Thymus (tissue), 14 donors: ENCODE results near the gene ASB10. TPM values are rescaled to one million over a fixed set of nuclear protein-coding genes. Genes with fewer than 3 reads are reported as not detected.

Source experiments
- DNase-seq, 9 donors: peaks; one replicate each; pipeline ENCODE4 v3.0.0-alpha.2; 2013; ENCODE audit warnings: low spot score in 9 of 9, low read depth in 6 of 9, missing footprints in 1 of 9
- H3K27ac ChIP-seq, 2 donors: one replicate each; pipeline ENCODE4 v1.5.1; 2013; ENCODE audit warnings: control low read depth in 1 of 2, low read depth in 1 of 2, low read length in 1 of 2, mild to moderate bottlenecking in 1 of 2, moderate library complexity in 1 of 2
- H3K27me3 ChIP-seq, 2 donors: one replicate each; pipeline ENCODE4 v1.5.1; 2013; ENCODE audit warnings: low read length in 1 of 2; ENCODE audit not compliant: control insufficient read depth in 2 of 2, insufficient read depth in 1 of 2
- H3K36me3 ChIP-seq, 2 donors: one replicate each; pipeline ENCODE4 v1.5.1; 2013; ENCODE audit warnings: low read length in 1 of 2, mild to moderate bottlenecking in 1 of 2, moderate library complexity in 1 of 2; ENCODE audit not compliant: control insufficient read depth in 2 of 2, insufficient read depth in 2 of 2
- H3K4me1 ChIP-seq, 2 donors: one replicate each; pipeline ENCODE4 v1.5.1; 2013; ENCODE audit warnings: low read length in 2 of 2; ENCODE audit not compliant: control insufficient read depth in 2 of 2, insufficient read depth in 2 of 2
- H3K4me3 ChIP-seq, 2 donors: one replicate each; pipeline ENCODE4 v1.5.1; 2013; ENCODE audit warnings: low read length in 2 of 2, control low read depth in 1 of 2, mild to moderate bottlenecking in 1 of 2
- H3K9me3 ChIP-seq, 2 donors: one replicate each; pipeline ENCODE4 v1.5.1; 2013; ENCODE audit warnings: low read length in 1 of 2, mild to moderate bottlenecking in 1 of 2; ENCODE audit not compliant: control insufficient read depth in 2 of 2, insufficient read depth in 1 of 2
- WGBS: extraction: QIAGEN DNeasy Blood & Tissue Kit; methylation state at CpG from one replicate; pipeline ENCODE4 v1.1.7; 2013; 5-methylcytosine and 5-hydroxymethylcytosine counted together
- long read RNA-seq, 10 donors: transcript quantifications; one replicate each; lab custom pipeline, GENCODE V29; 2026
- polyA plus RNA-seq: library from polyadenylated mRNA; stranded (reverse); fragments of 200-250 nt; gene quantifications from one replicate; pipeline ENCODE4 v1.2.3, GENCODE V29; 2013
- total RNA-seq: library from RNA; stranded (reverse); fragments of 120-200 nt; gene quantifications from one replicate; pipeline ENCODE4 v1.2.4, GENCODE V29; 2013
- donor health status: healthy.

ASB10 gene, protein sequence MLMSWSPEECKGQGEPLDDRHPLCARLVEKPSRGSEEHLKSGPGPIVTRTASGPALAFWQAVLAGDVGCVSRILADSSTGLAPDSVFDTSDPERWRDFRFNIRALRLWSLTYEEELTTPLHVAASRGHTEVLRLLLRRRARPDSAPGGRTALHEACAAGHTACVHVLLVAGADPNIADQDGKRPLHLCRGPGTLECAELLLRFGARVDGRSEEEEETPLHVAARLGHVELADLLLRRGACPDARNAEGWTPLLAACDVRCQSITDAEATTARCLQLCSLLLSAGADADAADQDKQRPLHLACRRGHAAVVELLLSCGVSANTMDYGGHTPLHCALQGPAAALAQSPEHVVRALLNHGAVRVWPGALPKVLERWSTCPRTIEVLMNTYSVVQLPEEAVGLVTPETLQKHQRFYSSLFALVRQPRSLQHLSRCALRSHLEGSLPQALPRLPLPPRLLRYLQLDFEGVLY
- total RNA-seq = not detected
- 0.05 TPM for polyA plus RNA-seq
- long read RNA-seq, donor 1 = 0 reads
- long read RNA-seq, donor 2 = 0 reads
- long read RNA-seq, donor 3 = 0 reads
- long read RNA-seq, donor 4 = 0 reads
- long read RNA-seq, donor 5 = 0 reads
- long read RNA-seq, donor 6 = 0 reads
- long read RNA-seq, donor 7 = 0 reads
- long read RNA-seq, donor 8 = 0 reads
- long read RNA-seq, donor 9 = 0 reads
- long read RNA-seq, donor 10 = 0 reads

DNA sequence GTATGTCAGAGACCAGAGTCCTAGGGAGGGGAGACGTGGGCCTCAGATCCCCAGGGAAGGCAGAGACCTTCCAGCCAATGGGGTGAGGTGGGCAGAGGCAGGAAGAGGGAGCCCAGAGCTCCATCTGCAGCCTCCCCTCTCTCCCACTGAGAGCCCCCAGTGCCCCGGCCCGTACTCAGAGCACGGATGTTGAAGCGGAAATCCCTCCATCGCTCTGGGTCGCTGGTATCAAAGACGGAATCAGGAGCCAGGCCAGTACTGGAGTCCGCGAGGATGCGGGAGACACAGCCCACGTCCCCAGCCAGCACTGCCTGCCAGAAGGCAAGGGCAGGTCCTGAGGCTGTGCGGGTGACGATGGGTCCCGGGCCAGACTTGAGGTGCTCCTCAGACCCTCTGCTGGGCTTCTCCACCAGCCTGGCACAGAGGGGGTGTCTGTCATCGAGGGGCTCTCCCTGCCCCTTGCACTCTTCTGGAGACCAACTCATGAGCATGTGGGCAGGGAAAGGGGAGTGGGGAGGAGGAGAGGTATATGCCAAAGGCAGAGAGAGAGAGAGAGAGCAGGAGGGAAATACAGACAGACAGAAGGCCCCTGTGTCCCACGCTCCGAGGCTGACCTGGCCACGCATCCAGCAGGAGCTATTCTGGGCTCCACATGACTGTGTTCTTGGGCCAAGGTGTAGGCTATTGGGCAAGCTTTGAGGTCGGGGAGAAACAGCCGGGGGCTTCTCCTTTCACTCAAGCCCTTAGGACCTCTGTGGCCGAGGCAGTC, at the start of gene ASB10:
Gene ASB10, minus strand, starts transcription at position 611 of the 769 bp plus-strand sequence. Its CDS starts 120 bp downstream, at position 491.
- Histone ChIP-seq H3K27me3 (peaks cover 0 to 28% of the 10 kb centered on the region in 2 donors), H3K27ac (no peak within 1 kb of the TSS), H3K4me3 (no peak within 1 kb of the TSS), H3K4me1 (no peaks in the 10 kb centered on the region), H3K9me3 (no peaks in the 10 kb centered on the region), H3K36me3 (no peaks in the 10 kb centered on the region)
- no peak for DNase-seq
- WGBS = 92% methylated on average over 22 of the region's 22 CpGs

DNA sequence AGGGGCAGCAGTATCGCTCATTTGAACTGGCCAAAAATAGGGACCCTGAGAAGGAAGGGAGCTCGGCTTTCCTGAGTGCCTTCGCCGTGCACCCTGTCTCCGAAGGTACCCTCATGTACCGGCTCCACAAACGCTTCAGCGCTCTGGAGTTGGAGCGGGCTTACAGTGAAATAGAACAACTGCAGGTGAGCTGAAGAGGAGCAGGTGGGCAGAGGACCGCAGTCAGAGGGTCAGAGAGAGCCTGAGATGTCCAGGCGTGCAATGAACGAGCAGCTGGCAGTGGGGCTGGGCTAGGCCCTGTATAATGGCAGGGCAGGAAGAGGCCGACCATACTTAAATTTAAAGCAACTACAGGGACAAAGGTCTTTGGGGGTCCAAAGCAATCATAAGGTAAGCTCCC, 49.4 kb upstream of the ASB10 start:
- H3K36me3 ChIP-seq = peaks cover 42 to 53% of the 10 kb centered on the region in 2 donors
- no peak for DNase-seq
- WGBS = 96% methylated on average over 13 of the region's 13 CpGs

DNA sequence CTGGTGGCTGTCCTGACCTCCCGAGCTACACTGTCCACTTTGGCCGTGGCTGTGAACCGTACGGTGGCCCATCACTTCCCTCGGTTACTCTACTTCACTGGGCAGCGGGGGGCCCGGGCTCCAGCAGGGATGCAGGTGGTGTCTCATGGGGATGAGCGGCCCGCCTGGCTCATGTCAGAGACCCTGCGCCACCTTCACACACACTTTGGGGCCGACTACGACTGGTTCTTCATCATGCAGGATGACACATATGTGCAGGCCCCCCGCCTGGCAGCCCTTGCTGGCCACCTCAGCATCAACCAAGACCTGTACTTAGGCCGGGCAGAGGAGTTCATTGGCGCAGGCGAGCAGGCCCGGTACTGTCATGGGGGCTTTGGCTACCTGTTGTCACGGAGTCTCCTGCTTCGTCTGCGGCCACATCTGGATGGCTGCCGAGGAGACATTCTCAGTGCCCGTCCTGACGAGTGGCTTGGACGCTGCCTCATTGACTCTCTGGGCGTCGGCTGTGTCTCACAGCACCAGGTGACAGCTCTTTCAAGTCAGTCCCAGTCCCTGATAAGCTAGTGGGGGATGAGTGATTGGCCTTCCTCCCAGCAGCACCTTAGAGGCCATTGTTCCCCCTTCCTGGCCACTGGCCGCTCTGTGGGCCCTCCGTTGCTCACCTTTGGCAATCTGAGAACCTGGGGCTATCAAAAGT, 48.2 kb upstream of the ASB10 start:
- H3K4me3 ChIP-seq = no peak overlapping the region
- no peaks in the 10 kb centered on the region for H3K27me3 ChIP-seq
- DNase-seq = no peak
- H3K9me3 ChIP-seq = peaks cover 0 to 3% of the 10 kb centered on the region in 2 donors
- H3K36me3 ChIP-seq = peaks cover 42 to 48% of the 10 kb centered on the region in 2 donors
- H3K27ac ChIP-seq = no peak overlapping the region
- H3K4me1 ChIP-seq = peaks cover 17 to 22% of the 10 kb centered on the region in 2 donors
- WGBS = 98% methylated on average over 28 of the region's 28 CpGs

More for the DNA sequence above, 49.4 kb upstream of the ASB10 start:
- H3K9me3 ChIP-seq = peaks cover 0 to 3% of the 10 kb centered on the region in 2 donors
- no peak overlapping the region for H3K27ac ChIP-seq
- peaks cover 17 to 22% of the 10 kb centered on the region in 2 donors for H3K4me1 ChIP-seq
- H3K27me3 ChIP-seq = no peaks in the 10 kb centered on the region
- no peak overlapping the region for H3K4me3 ChIP-seq

DNA sequence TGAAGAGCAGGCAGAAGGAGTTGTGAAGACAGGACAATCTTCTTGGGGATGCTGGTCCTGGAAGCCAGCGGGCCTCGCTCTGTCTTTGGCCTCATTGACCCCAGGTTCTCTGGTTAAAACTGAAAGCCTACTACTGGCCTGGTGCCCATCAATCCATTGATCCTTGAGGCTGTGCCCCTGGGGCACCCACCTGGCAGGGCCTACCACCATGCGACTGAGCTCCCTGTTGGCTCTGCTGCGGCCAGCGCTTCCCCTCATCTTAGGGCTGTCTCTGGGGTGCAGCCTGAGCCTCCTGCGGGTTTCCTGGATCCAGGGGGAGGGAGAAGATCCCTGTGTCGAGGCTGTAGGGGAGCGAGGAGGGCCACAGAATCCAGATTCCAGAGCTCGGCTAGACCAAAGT, 46.8 kb upstream of the ASB10 start:
- DNase-seq = no peak
- H3K36me3 ChIP-seq = peaks cover 33 to 41% of the 10 kb centered on the region in 2 donors
- peak overlapping the region; percentile 80 to 98 for H3K4me3 ChIP-seq
- peaks cover 17 to 22% of the 10 kb centered on the region in 2 donors for H3K4me1 ChIP-seq
- peaks cover 0 to 3% of the 10 kb centered on the region in 2 donors for H3K9me3 ChIP-seq
- 86% methylated on average over 9 of the region's 9 CpGs for WGBS
- H3K27me3 ChIP-seq = no peaks in the 10 kb centered on the region
- H3K27ac ChIP-seq = peak overlapping the region in 1 of 2 donors; percentile 75

DNA sequence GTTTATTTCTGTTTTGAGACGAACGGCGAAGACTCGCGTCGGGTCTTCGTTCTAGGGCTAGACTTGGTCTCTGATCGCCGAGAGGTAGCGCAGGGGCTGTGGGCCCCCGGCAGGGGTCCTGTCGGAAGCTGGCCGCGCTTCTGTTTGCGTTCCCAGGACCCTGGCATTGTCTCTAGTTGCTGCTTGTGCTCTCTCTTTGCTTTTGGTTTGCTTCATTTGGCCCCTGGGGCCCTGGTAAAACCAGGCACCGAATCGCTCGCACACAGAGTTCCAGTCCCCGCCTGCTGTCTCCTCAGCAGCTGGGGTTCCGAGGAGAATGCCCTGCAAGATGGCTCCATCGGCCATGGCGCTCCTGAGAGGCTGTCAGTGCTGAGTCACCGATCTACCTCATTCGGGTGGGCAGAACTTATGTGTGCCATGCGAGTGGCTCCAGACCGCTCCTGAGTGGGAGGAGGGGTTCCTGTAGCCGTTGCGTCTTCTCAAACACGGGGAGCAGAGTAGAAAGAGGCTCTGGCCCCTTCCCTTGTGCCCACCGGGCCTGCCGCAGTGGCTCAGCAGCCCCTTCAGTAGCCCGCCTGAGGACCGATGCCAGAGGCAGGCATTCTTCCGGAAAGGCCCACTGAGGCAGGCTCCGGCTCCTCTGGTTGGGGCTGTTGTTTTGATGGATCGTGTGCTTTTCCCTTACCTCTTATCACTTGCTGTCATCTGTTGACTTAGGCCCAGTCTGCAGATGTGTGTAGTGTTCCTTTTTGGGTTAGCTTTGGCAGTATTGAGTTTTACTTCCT, 46.1 kb upstream of the ASB10 start:
- under 1% methylated on average over 36 of the region's 36 CpGs for WGBS
- peak overlapping the region; percentile 80 to 98 for H3K4me3 ChIP-seq
- H3K27me3 ChIP-seq = no peaks in the 10 kb centered on the region
- H3K4me1 ChIP-seq = peaks cover 17 to 26% of the 10 kb centered on the region in 2 donors
- peak overlapping the region; percentile 75 to 87 for H3K27ac ChIP-seq
- H3K36me3 ChIP-seq = peaks cover 26 to 35% of the 10 kb centered on the region in 2 donors
- peaks cover 0 to 3% of the 10 kb centered on the region in 2 donors for H3K9me3 ChIP-seq
- peak in 1 of 9 donors; percentile 71 for DNase-seq

DNA sequence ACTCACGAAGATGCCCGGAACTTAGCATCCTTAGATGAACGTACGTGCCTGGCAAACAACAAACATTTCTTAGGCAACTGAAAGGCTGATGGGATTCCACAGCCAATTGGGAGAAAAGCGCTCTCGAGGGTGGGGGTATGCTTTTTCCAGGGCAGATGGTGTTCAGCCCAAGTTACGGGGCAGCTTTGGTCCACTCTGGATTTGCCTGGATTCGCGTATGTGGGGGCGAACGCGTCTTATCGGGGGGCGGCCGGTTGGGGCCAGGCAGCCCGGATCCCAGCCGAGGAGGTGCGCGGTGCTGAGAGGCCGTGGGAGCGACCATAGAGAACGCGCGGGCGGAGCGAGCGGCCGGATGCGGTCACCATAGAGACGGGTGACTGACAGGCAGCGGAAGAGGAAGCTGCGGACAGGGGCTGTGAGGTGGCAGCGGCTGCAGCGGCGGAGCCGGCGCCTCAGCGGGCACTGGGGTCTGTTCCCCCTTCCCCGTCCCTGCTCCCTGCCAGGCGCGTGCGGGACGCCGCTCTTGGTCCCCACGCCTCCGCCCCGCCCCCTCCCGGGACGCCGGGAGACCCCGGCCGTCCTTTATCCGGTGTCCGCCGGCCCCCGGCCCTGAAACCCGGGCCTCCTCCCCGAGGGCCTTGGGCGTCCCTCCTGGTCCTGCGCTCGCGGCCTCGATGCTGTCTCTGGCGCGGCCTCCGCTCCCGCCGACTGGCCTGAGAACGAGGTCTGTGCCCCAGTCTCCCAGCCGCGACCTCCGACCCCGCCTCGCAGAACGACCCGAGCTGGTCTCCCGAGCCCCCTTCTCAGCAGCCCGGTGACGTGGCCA, 45.3 kb upstream of the ASB10 start, which contains the start of gene CHPF2:
Gene CHPF2, plus strand, starts transcription at position 393 of the 826 bp plus-strand sequence. CDS start 1,529 bp downstream, outside the sequence.
- peak within 1 kb of the TSS; percentile 80 to 98 for H3K4me3 ChIP-seq
- DNase-seq = peak in 8 of 9 donors; percentile 68 to 93 (median 84)
- peak within 1 kb of the TSS; percentile 75 to 87 for H3K27ac ChIP-seq
- peaks cover 18 to 27% of the 10 kb centered on the region in 2 donors for H3K36me3 ChIP-seq
- under 1% methylated on average over 79 of the region's 79 CpGs for WGBS
- H3K4me1 ChIP-seq = peaks cover 17 to 32% of the 10 kb centered on the region in 2 donors
- H3K27me3 ChIP-seq = no peaks in the 10 kb centered on the region
- H3K9me3 ChIP-seq = peaks cover 0 to 3% of the 10 kb centered on the region in 2 donors

DNA sequence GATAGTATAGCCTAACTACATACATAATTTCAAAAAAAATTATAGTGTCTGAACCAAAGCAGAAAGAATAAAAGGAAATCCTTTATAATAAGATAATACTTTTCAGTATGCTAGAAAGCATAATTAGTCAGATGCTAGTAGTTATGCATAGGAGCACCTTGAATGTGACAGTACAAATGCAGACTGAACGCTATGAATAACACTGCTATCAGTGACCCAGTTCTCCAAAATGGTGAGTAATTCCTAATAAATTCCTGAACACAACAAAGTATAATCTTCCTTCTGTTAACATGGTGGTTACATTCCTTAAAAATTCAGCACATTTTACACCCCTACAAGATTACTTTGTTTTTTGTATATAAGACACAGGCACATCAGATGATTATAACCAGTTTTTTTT, 44.0 kb upstream of the ASB10 start:
- Histone ChIP-seq H3K9me3 (peaks cover 0 to 3% of the 10 kb centered on the region in 2 donors), H3K27me3 (no peaks in the 10 kb centered on the region), H3K36me3 (peaks cover 12 to 15% of the 10 kb centered on the region in 2 donors), H3K27ac (no peak overlapping the region), H3K4me1 (peaks cover 20 to 37% of the 10 kb centered on the region in 2 donors), H3K4me3 (no peak overlapping the region)
- no peak for DNase-seq
- 96% methylated on average over 1 of the region's 1 CpG for WGBS
